Activated B cell treated with CpG ODN at 0.5 μM for 24 hours (primary cell): ENCODE results near the gene PLD3. TPM values are rescaled to one million over a fixed set of nuclear protein-coding genes. Genes with fewer than 3 reads are reported as not detected.
A peak's percentile ranks its signal among the peaks of the same experiment; 100 is the strongest.

Experiments used
- ATAC-seq: fragments of 200-7000 bp; cut with Tn5 transposase; one replicate; pipeline ENCODE4 v1.10.0; 2021; ENCODE audit warnings: low read depth, mild to moderate bottlenecking, moderate library complexity
- CTCF ChIA-PET: fragments of 350-600 bp; sonication (Branson Sonifier 250); formaldehyde crosslinking; loops from one replicate; lab custom pipeline; 2021; ENCODE audit warnings: antibody characterized with exemption; lab: Charles Lee
- POLR2A ChIA-PET: fragments of 350-600 bp; sonication (Branson Sonifier 250); formaldehyde crosslinking; loops from one replicate; lab custom pipeline; 2021; ENCODE audit warnings: antibody characterized with exemption; lab: Charles Lee
- DNase-seq: peaks from one replicate; pipeline ENCODE4 v3.0.0; 2022
- H3K27ac Mint-ChIP-seq: one replicate; pipeline ENCODE4 v1.8.0; 2020; ENCODE audit warnings: mixed read lengths
- H3K27me3 Mint-ChIP-seq: one replicate; pipeline ENCODE4 v1.8.0; 2021; ENCODE audit warnings: mixed read lengths
- H3K36me3 Mint-ChIP-seq: one replicate; pipeline ENCODE4 v1.8.0; 2021; ENCODE audit warnings: low read depth, mixed read lengths
- H3K4me1 Mint-ChIP-seq: one replicate; pipeline ENCODE4 v1.8.0; 2021; ENCODE audit warnings: mixed read lengths
- H3K4me3 Mint-ChIP-seq: one replicate; pipeline ENCODE4 v1.8.0; 2020; ENCODE audit warnings: mild to moderate bottlenecking, mixed read lengths
- H3K9me3 Mint-ChIP-seq: one replicate; pipeline ENCODE4 v1.8.0; 2020; ENCODE audit warnings: mixed read lengths
- intact Hi-C: fragments of 100-400 bp; cut with micrococcal nuclease; formaldehyde crosslinking; loops from one replicate; pipeline ENCODE4 v1.15.1; 2024
- total RNA-seq: library from RNA; stranded (reverse); gene quantifications from 2 replicates; pipeline ENCODE4 v1.2.3, GENCODE V29; 2022
- TF ChIP-seq, protein P1 (sequence below): fragments of 200-600 bp; IDR thresholded peaks from one replicate; pipeline ENCODE4 v1.8.0; 2022; ENCODE audit warnings: antibody characterized with exemption, mild to moderate bottlenecking

The PLD3 gene
- total RNA-seq, 1 donor from 2014 or later: 37.8 TPM

DNA sequence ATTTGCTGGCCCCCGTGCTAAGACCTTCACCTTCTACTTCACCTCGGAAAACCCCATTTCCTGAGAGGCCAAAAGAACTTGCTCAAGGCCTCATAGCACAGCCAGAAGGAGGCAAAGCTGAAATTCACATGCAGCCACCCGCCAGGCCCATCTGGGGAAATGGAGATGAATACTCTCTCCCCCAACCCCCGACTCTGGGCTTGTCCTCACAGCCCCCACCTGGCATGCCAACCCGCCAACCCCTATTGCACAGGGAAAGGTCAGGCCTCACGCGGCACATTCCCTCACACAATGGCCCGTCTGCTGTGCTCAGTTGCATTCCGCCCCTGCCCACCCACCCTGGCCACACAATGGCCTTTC, 61.5 kb downstream of the PLD3 start:
- Mint-ChIP-seq H3K27me3 (no peaks in the 10 kb centered on the region), H3K9me3 (no peaks in the 10 kb centered on the region), H3K27ac (peak overlapping the region; percentile 6), H3K4me1 (peaks cover 29% of the 10 kb centered on the region), H3K36me3 (no peaks in the 10 kb centered on the region), H3K4me3 (no peak overlapping the region)
- ChIA-PET CTCF (no interaction called here), POLR2A (interaction anchor here (0.8 to 2.9 kb wide), 2 partner anchors 9 to 11 kb away, joined by 3 to 14 read pairs; no protein-coding TSS in a partner anchor)
- peak; percentile 45 for ATAC-seq
- intact Hi-C loops: no loop called here
- TF ChIP-seq, protein P1, sequence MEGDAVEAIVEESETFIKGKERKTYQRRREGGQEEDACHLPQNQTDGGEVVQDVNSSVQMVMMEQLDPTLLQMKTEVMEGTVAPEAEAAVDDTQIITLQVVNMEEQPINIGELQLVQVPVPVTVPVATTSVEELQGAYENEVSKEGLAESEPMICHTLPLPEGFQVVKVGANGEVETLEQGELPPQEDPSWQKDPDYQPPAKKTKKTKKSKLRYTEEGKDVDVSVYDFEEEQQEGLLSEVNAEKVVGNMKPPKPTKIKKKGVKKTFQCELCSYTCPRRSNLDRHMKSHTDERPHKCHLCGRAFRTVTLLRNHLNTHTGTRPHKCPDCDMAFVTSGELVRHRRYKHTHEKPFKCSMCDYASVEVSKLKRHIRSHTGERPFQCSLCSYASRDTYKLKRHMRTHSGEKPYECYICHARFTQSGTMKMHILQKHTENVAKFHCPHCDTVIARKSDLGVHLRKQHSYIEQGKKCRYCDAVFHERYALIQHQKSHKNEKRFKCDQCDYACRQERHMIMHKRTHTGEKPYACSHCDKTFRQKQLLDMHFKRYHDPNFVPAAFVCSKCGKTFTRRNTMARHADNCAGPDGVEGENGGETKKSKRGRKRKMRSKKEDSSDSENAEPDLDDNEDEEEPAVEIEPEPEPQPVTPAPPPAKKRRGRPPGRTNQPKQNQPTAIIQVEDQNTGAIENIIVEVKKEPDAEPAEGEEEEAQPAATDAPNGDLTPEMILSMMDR: no peak
- no peak for DNase-seq

DNA sequence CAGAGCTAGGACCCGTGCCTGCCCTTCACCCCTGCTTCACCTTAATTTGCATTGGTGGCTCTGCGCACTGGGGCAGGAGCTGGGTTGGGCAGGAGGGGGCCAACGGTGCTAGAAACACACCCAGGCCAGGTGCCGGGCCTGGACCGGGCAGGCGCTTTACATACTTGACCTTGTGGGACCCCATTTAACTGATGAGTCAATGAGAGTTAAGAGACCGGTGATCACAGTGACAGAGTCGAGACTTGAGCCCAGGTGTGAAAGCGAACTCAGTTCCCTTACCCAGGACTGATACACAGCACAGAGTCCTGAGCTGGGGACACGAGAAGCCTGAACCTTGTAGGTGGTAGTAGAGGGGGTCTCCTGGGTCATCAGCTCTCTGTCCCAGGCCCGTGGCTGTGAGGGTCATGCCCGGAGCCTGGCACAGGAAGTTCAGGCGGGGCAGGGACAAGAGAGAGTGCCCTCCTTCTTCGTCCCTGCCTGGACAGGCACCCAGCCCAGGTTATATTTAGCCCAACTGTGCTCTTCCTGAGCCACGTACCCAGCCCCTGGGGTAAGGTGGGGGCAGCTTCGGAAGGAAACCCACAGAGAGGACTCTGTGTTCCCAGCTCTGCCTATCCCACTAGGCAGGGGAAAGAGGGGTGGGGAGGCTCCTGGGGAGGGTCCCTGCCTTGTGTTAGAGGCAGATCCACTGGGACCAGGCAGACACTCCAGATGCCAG, 62.8 kb downstream of the PLD3 start:
- ATAC-seq: peak; percentile 35
- H3K36me3 Mint-ChIP-seq: no peaks in the 10 kb centered on the region
- H3K9me3 Mint-ChIP-seq: no peaks in the 10 kb centered on the region
- no peak overlapping the region for H3K27ac Mint-ChIP-seq
- ChIA-PET CTCF (interaction anchor here (0.7 kb wide), 1 partner anchor 10 kb away, joined by 3 read pairs; no protein-coding TSS in a partner anchor), POLR2A (interaction anchor here (1.2 to 2.9 kb wide), 2 partner anchors 10 to 15 kb away, joined by 3 to 14 read pairs; no protein-coding TSS in a partner anchor)
- intact Hi-C loops: no loop called here
- TF ChIP-seq, protein P1: no peak
- H3K27me3 Mint-ChIP-seq: no peaks in the 10 kb centered on the region
- DNase-seq: no peak
- H3K4me1 Mint-ChIP-seq: peaks cover 27% of the 10 kb centered on the region
- H3K4me3 Mint-ChIP-seq: no peak overlapping the region

DNA sequence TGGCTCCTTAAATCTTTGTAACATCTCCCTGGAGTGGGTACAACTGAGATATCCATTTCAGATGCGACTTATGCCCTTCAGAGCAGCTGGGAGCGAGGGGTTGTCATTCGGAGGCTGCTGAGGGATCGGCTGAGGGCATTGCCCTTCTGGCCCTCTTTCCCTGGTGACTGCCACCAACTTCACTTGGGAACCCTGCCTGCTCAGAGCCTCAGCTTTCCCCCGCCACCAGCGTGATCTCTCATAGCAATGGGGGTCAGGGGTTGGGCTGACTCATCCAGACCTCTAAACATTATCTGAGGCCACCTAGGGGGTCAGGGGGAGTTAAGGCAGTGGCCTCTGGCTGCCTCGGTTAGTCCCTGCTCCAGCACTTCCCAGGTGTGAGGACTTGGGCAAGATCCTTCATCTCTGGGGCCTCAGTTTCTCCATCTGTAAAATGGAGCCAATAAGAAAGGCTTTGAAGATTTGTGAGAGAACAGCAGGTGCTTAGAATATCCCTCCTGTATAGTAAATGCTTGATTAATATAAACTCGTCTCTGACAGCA, 63.5 kb downstream of the PLD3 start:
- intact Hi-C loops: no loop called here
- no peak overlapping the region for H3K27ac Mint-ChIP-seq
- TF ChIP-seq, protein P1: no peak
- H3K36me3 Mint-ChIP-seq: no peaks in the 10 kb centered on the region
- ChIA-PET CTCF (no interaction called here), POLR2A (interaction anchor here (0.9 kb wide), 1 partner anchor 8 kb away, joined by 3 read pairs; no protein-coding TSS in a partner anchor)
- H3K9me3 Mint-ChIP-seq: no peaks in the 10 kb centered on the region
- ATAC-seq (no peak), DNase-seq (no peak)
- H3K4me3 Mint-ChIP-seq: no peak overlapping the region
- H3K4me1 Mint-ChIP-seq: peaks cover 29% of the 10 kb centered on the region
- H3K27me3 Mint-ChIP-seq: no peaks in the 10 kb centered on the region

DNA sequence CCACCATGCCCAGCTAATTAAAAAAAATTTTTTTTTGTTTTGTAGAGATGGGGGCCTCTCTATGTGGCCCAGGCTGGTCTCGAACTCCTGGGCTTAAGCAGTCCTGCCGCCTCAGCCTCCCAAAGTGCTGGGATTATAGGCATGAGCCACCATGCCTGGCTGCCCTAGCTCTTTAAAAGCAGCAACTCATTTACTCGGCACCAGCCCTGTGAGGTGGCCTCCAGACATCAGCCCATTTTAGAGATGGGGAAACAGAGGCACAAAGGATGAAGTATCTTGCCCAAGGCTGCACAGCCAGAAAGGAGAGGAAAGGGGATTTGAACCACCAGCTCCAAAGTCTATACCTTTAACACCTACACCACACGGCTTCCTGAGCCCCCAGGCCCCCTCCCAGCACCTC, 64.4 kb downstream of the PLD3 start:
- TF ChIP-seq, protein P1: no peak
- POLR2A ChIA-PET: interaction anchor here (0.9 kb wide), 1 partner anchor 9 kb away, joined by 3 read pairs; no protein-coding TSS in a partner anchor
- intact Hi-C loops: no loop called here
- CTCF ChIA-PET: interaction anchor here (1.3 kb wide), 1 partner anchor 107 kb away, joined by 3 read pairs; no protein-coding TSS in a partner anchor
- H3K27me3 Mint-ChIP-seq: no peaks in the 10 kb centered on the region
- peaks cover 27% of the 10 kb centered on the region for H3K4me1 Mint-ChIP-seq
- DNase-seq (no peak), ATAC-seq (no peak)
- no peak overlapping the region for H3K4me3 Mint-ChIP-seq
- no peaks in the 10 kb centered on the region for H3K36me3 Mint-ChIP-seq
- H3K9me3 Mint-ChIP-seq: no peaks in the 10 kb centered on the region
- no peak overlapping the region for H3K27ac Mint-ChIP-seq

DNA sequence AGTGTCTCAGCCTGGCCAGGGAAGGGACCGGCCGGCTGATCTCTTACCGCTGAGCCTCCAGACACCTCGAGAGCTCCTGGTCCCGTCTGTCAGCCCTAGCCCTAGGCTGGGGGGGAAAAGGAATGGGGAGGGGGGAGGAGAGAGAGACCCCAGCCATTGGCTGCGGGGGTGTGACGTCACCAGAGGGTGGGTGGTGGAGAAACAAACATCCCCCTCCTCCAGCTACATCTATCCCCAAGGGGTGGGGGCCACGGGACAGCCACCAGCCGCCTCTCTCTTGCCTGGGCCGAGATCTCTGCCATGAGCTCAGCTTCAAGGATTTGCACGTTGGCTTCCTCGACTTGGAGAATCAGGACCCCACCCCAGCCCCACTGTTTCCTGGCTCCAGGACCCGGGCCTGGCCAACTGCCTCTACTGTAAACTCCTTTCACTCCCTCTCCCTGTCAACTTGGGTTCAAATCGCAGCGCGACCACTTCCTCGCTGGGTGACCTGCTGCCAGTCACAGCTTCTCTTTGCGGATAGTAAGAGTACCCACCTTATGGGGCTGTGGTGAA, 64.9 kb downstream of the PLD3 start, which contains the start of gene PRX:
Gene PRX, minus strand, starts transcription at position 88 of the 555 bp plus-strand sequence. CDS start 5,446 bp downstream, outside the sequence.
- ATAC-seq: no peak
- ChIA-PET CTCF (interaction anchor here (1.3 kb wide), 1 partner anchor 108 kb away, joined by 3 read pairs; no protein-coding TSS in a partner anchor), POLR2A (no interaction called here)
- H3K36me3 Mint-ChIP-seq: no peaks in the 10 kb centered on the region
- TF ChIP-seq, protein P1: no peak
- no peak within 1 kb of the TSS for H3K27ac Mint-ChIP-seq
- no peaks in the 10 kb centered on the region for H3K27me3 Mint-ChIP-seq
- no peak within 1 kb of the TSS for H3K4me3 Mint-ChIP-seq
- no peaks in the 10 kb centered on the region for H3K9me3 Mint-ChIP-seq
- intact Hi-C loops: no loop called here
- H3K4me1 Mint-ChIP-seq: peaks cover 22% of the 10 kb centered on the region
- DNase-seq: no peak
